ENCODE measurements around the gene DDX5.

DNA sequence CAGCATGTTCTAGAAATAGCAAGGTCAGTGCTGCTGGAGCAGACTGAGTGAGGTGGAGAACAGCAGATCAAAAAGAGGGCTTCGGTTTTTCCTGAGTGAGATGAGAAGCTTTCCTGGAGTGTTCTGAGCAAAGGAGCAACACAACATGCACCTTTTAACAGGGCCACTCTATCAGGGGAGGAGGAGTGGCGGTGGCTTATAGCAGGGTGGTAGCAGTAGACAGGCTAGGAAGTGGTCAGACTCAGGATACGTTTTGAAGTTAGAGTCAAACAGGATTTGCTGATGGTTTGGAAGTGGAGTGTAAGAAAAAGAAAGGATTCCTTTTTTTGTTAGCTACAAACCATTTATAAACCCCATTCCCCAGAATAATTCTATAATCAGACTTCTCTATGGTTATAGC is 21.7 kb downstream of the DDX5 start:
- TF ChIP-seq, protein P1, sequence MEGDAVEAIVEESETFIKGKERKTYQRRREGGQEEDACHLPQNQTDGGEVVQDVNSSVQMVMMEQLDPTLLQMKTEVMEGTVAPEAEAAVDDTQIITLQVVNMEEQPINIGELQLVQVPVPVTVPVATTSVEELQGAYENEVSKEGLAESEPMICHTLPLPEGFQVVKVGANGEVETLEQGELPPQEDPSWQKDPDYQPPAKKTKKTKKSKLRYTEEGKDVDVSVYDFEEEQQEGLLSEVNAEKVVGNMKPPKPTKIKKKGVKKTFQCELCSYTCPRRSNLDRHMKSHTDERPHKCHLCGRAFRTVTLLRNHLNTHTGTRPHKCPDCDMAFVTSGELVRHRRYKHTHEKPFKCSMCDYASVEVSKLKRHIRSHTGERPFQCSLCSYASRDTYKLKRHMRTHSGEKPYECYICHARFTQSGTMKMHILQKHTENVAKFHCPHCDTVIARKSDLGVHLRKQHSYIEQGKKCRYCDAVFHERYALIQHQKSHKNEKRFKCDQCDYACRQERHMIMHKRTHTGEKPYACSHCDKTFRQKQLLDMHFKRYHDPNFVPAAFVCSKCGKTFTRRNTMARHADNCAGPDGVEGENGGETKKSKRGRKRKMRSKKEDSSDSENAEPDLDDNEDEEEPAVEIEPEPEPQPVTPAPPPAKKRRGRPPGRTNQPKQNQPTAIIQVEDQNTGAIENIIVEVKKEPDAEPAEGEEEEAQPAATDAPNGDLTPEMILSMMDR (IDR thresholded peaks at IDR 0.05), result no peak
- no peak for TF ChIP-seq POLR2A (IDR thresholded peaks at IDR 0.05)
